Adrenal gland (tissue), 12 donors: Measurements from ENCODE around the gene NDST1. TPM values are rescaled to one million over a fixed set of nuclear protein-coding genes. Genes with fewer than 3 reads are reported as not detected.

Source experiments
- DNase-seq, 7 donors: peaks; one replicate each; pipeline ENCODE4 v3.0.0-alpha.2; 2019 to 2020
- H3K27ac ChIP-seq, 5 donors: fragments of 200-600 bp; sonication (generic) in 4 of 5; 1 replicate in 3 of 5; 2 replicates in 2 of 5; pipeline versions ENCODE4 v1.5.1 to v1.8.0; 2016 to 2020; ENCODE audit warnings: mild to moderate bottlenecking in 1 of 5
- H3K27me3 ChIP-seq: fragments of 200-600 bp; 2 replicates; pipeline ENCODE4 v1.8.0; 2021
- H3K36me3 ChIP-seq, 2 donors: fragments of 200-600 bp; replicated peaks in 1 of 2; 1 replicate in 1 of 2; 2 replicates in 1 of 2; pipeline versions ENCODE4 v1.5.1 to v1.8.0; 2018 to 2022
- H3K4me1 ChIP-seq, 2 donors: fragments of 200-600 bp; replicated peaks in 1 of 2; 1 replicate in 1 of 2; 2 replicates in 1 of 2; pipeline versions ENCODE4 v1.5.1 to v1.8.0; 2018 to 2021
- H3K4me3 ChIP-seq, 4 donors: fragments of 200-600 bp; sonication (generic) in 3 of 4; one replicate each; pipeline ENCODE4 v1.5.1; 2016 to 2018
- H3K9me3 ChIP-seq, 3 donors: fragments of 200-600 bp; sonication (generic) in 1 of 3; replicated peaks in 1 of 3; 1 replicate in 2 of 3; 2 replicates in 1 of 3; pipeline versions ENCODE4 v1.5.1 to v1.8.0; 2016 to 2021
- POLR2A ChIP-seq, 2 donors: fragments of 450-650 bp; IDR thresholded peaks; one replicate each; pipeline ENCODE4 v1.6.1; 2017; ENCODE audit warnings: antibody characterized with exemption in 2 of 2, mild to moderate bottlenecking in 2 of 2, moderate library complexity in 1 of 2
- WGBS, 4 donors: extraction: QIAGEN DNeasy Blood & Tissue Kit in 2 of 4; methylation state at CpG; one replicate each; pipeline versions ENCODE4 v1.1.5 to v1.1.7; 2013 to 2017; 5-methylcytosine and 5-hydroxymethylcytosine counted together
- intact Hi-C, 2 donors: fragments of 100-400 bp; cut with DNase I; formaldehyde crosslinking; loops; one replicate each; pipeline versions ENCODE4 v1.14.1 to v1.15.0; 2022 to 2023
- polyA plus RNA-seq, 3 donors: library from polyadenylated mRNA; stranded (reverse); fragments of 200-250 nt in 2 of 3; fragments of 350-450 nt in 1 of 3; fragmentation: Illumina TruSeq in 1 of 3; extraction: RNeasy Lipid Tissue Mini Kit (QIAGEN cat#74804) in 1 of 3; gene quantifications; one replicate each; pipeline ENCODE4 v1.2.3, GENCODE V29; 2013 to 2014
- total RNA-seq, 9 donors: library from RNA; depleted of rRNA in 4 of 9; stranded (reverse); fragments of >200 nt in 4 of 9; fragments of 120-200 nt in 1 of 9; fragmentation: NEBNext Ultra II Directional in 1 of 9; extraction: Animal tissue kit (Norgen Biotek cat#: 25700) in 1 of 9; gene quantifications; one replicate each; pipeline versions ENCODE4 v1.1.0 to v1.2.4, GENCODE V29; 2013 to 2023
- TF ChIP-seq, protein P1 (sequence below), 6 experiments: fragments of 450-650 bp in 4 of 6; fragments of 200-600 bp in 2 of 6; sonication (generic) in 1 of 6; IDR thresholded peaks; 1 replicate in 5 of 6; 2 replicates in 1 of 6; pipeline versions ENCODE4 v1.5.1 to v1.8.0; 2016 to 2021; ENCODE audit warnings: antibody characterized with exemption in 6 of 6, mild to moderate bottlenecking in 2 of 6, moderate library complexity in 1 of 6
- donor health status: healthy with polysubstance abuse.
- donor health status: Bipolar disorder and iron deficiency.
- donor health status: DM: yes; HTN: yes; CAD: no.
- donor health status: DM: no; HTN: no; CAD: no.
- donor health status: DM: no; HTN: no; CAD: no.
- donor health status: DM: yes; HTN: yes; CAD: no.

Gene NDST1
- total and polyA plus RNA-seq, 12 donors: 9.6 to 154 (median 94.7) TPM

- Histone ChIP-seq H3K27me3 (no peaks in the 10 kb centered on the region), H3K36me3 (no peaks in the 10 kb centered on the region), H3K4me3 (no peak overlapping the region), H3K9me3 (no peaks in the 10 kb centered on the region), H3K27ac (no peak overlapping the region), H3K4me1 (peaks cover 3 to 13% of the 10 kb centered on the region in 2 donors)
- TF ChIP-seq, protein P1, sequence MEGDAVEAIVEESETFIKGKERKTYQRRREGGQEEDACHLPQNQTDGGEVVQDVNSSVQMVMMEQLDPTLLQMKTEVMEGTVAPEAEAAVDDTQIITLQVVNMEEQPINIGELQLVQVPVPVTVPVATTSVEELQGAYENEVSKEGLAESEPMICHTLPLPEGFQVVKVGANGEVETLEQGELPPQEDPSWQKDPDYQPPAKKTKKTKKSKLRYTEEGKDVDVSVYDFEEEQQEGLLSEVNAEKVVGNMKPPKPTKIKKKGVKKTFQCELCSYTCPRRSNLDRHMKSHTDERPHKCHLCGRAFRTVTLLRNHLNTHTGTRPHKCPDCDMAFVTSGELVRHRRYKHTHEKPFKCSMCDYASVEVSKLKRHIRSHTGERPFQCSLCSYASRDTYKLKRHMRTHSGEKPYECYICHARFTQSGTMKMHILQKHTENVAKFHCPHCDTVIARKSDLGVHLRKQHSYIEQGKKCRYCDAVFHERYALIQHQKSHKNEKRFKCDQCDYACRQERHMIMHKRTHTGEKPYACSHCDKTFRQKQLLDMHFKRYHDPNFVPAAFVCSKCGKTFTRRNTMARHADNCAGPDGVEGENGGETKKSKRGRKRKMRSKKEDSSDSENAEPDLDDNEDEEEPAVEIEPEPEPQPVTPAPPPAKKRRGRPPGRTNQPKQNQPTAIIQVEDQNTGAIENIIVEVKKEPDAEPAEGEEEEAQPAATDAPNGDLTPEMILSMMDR (IDR thresholded peaks at IDR 0.05): no peak
- no peak for TF ChIP-seq POLR2A (IDR thresholded peaks at IDR 0.05)
- 57 to 81% (median 76%) methylated on average over 5 to 9 of the region's 9 CpGs for WGBS, 4 donors
- intact Hi-C loops: no loop called here
- no peak for DNase-seq
Measured at GRCh38 chr5:150606476-150606875, 98.5 kb downstream of the NDST1 start.

DNA sequence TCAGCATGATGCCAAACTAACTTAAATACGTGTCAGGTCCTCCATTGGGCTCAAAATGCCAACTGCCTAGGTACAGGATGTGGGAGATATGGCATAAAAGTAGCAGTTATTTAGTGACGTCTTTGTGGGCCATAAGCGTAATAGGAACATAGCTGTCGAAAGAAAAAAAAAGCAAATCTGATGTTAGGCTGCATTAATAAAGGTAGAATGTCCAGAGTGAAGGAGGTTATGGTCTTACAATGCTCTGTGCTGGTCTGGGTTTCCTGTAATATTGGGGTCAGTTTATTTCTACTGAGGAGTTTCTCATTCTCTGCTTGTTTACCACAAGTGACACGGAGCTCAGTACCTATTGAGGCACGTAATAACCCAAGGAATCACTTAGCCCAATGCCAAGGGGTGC, 99.2 kb downstream of the NDST1 start:
- peaks cover 3 to 14% of the 10 kb centered on the region in 2 donors for H3K4me1 ChIP-seq
- H3K36me3 ChIP-seq: no peaks in the 10 kb centered on the region
- intact Hi-C loops: no loop called here
- H3K27me3 ChIP-seq: no peaks in the 10 kb centered on the region
- no peak overlapping the region for H3K27ac ChIP-seq
- no peak for TF ChIP-seq POLR2A (IDR thresholded peaks at IDR 0.05)
- TF ChIP-seq, protein P1 (IDR thresholded peaks at IDR 0.05): no peak
- H3K4me3 ChIP-seq: no peak overlapping the region
- no peak for DNase-seq
- no peaks in the 10 kb centered on the region for H3K9me3 ChIP-seq
- WGBS, 4 donors: 86 to 91% (median 88%) methylated on average over 6 of the region's 6 CpGs

Other genes with a start within 250 kb of the NDST1 start
- 1 to 10 TPM in 1 of 9 donors, under 1 TPM in 5, not detected in 3; 0.23 to 1.3 (median 0.54) TPM for gene CAMK2A, start 218.4 kb upstream of the NDST1 start, total RNA-seq
- gene CAMK2A, start 218.4 kb upstream of the NDST1 start, polyA plus RNA-seq: under 1 TPM; 0.51 to 0.79 (median 0.64) TPM
- under 1 TPM in 8 of 9 donors, not detected in 1; 0.12 to 0.96 (median 0.52) TPM for gene ARSI, start 205.2 kb upstream of the NDST1 start, total RNA-seq
- under 1 TPM in 2 of 3 donors, not detected in 1; 0.13 to 0.27 TPM for gene ARSI, start 205.2 kb upstream of the NDST1 start, polyA plus RNA-seq
- gene TCOF1, start 150.4 kb upstream of the NDST1 start, total RNA-seq: 10 to 100 TPM; 12.6 to 25.8 (median 20.7) TPM
- gene TCOF1, start 150.4 kb upstream of the NDST1 start, polyA plus RNA-seq: 10 to 100 TPM; 16.6 to 30.3 (median 22.1) TPM
- 1,000 to 10,000 TPM in 6 of 9 donors, 100 to 1,000 TPM in 2, 10 to 100 TPM in 1; 71.4 to 3,185 (median 2,215) TPM for gene CD74, start 95.2 kb upstream of the NDST1 start, total RNA-seq
- gene CD74, start 95.2 kb upstream of the NDST1 start, polyA plus RNA-seq: 100 to 1,000 TPM; 719 to 852 (median 838) TPM
- gene RPS14, start 58.4 kb upstream of the NDST1 start, total RNA-seq: 1,000 to 10,000 TPM; 1,380 to 3,506 (median 1,926) TPM
- 1,000 to 10,000 TPM; 1,067 to 2,924 (median 1,712) TPM for gene RPS14, start 58.4 kb upstream of the NDST1 start, polyA plus RNA-seq
- 100 to 1,000 TPM in 5 of 9 donors, 10 to 100 TPM in 3, 1 to 10 TPM in 1; 10.0 to 293 (median 100) TPM for gene SYNPO, start 132.5 kb downstream of the NDST1 start, total RNA-seq
- gene SYNPO, start 132.5 kb downstream of the NDST1 start, polyA plus RNA-seq: 100 to 1,000 TPM in 2 of 3 donors, 10 to 100 TPM in 1; 59.4 to 254 (median 108) TPM
- gene MYOZ3, start 153.1 kb downstream of the NDST1 start, total RNA-seq: 1 to 10 TPM in 1 of 9 donors, under 1 TPM in 7, not detected in 1; 0.12 to 1.9 (median 0.44) TPM
- gene MYOZ3, start 153.1 kb downstream of the NDST1 start, polyA plus RNA-seq: 1 to 10 TPM in 1 of 3 donors, under 1 TPM in 2; 0.16 to 1.4 (median 0.51) TPM
- gene RBM22, start 192.9 kb downstream of the NDST1 start, total RNA-seq: 10 to 100 TPM; 28.2 to 80.4 (median 37.4) TPM
- gene RBM22, start 192.9 kb downstream of the NDST1 start, polyA plus RNA-seq: 10 to 100 TPM; 30.4 to 43.7 (median 41.3) TPM